ENCODE measurements around the gene PABPC1L.

Gene PABPC1L

DNA sequence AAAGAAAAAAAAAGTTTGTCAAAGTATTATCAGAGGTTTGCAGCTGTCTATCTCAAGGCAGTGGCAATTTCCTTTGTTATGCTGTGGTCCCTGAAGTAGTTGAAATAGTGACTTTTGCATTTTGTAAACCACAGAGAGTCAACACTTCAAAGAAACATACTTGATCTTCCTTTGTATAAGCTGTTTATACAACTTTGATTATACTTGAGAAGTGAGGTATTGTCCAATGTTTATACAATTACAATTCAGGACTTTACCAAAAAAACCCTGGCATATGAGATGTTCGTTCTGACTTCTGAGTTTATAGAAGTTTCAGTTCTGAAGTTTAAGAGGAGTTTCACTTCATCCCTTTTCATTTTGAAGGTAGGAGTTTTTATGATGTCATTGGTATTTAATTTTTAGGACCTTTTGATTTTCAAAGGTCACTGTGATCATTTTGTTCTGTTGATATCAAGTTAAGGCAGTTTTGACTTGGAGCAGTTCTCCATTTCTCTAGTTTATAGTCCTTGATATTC is 60.4 kb downstream of the PABPC1L start:
- DNase-seq = no peak

DNA sequence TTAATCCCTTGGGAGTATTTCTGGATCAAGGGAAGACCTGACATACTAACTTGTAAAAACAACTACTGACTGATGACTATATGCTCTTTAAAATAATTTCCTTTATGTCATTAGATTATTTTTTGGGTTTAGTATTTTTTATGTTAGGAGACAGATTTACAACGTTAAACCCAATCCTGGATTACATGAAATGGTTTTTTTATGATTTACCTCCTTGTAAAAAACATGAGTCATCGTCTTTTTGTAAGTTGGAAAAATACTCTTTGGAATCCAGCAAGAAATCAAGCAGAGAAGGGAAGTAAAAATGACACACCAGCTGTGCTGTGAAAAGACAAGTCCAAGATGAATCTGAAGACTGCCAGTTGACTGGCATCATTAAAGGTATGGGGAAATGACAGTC is 63.2 kb downstream of the PABPC1L start:
- no peak for DNase-seq

DNA sequence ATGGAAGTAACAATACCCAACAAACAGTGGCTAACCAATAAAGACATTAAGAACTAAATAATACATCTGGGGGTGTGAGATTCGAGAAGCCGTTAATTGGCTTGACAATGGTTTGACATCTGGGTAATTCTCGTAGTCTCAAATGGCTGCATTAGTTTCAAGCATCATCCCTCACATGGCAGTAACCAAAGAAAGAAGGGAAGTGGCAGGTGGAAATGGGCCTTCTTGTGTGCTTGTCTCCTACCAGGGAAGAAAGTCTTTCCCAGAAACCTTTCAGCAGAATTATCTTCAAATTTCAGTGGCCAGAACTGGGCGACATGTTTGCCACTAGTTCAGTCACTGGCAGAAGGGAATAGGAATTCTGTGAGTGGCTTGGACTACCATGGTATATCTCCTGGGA is 66.8 kb downstream of the PABPC1L start:
- no peak for DNase-seq

DNA sequence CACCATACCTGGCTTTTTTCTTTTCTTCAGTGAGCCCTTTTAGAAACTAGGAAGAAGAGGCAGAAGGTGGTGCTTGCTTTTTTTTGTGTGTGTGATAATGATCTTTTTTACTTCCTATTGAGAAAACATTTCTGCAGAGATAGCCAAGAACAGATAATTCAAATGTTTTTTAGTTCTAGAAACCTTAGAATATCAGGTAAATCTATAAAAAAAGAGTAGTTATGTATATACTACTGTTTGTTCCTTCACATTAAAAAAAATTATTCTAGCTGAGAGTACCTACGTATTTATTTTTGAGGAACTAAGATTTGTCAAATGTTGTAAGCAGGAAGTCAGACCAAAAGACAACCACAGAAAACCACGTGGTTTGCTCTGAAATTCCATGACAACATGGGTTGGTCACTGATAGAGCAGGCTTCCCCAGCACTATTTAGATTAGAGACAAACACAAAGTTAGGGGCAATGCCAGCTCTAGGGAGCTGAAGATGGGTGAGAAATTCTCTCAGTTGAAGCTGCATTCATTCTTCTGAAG is 69.3 kb downstream of the PABPC1L start:
- DNase-seq = peak; percentile 74

DNA sequence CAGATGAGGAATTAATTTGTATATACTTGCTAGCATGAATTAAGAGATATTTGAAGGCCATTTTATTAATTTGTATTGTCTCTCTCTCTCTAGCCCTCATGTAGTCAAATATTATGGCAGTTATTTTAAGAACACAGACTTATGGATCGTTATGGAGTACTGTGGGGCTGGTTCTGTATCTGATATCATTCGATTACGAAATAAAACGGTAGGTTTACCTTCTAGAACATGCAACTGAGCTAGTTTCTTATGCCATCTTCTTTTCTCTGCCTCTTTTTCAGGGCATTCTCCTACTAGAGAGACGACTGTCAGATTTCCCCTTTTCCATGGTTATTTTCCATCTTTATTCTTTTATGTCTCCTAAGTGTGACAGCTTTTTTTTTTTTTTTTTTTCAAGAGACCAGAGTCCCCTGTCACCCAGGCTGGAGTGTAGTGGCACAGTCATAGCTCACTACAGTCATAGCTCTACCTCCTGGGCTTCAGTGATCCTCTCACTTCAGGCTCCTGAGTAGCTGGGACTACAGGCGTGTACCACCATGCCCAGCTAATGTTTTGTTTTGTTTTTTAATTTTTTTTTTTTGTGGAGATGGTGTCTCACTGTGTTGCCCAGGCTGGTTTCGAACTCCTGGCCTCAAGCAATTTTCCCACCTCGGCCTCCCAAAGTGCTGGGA is 72.0 kb downstream of the PABPC1L start:
- no peak for DNase-seq

DNA sequence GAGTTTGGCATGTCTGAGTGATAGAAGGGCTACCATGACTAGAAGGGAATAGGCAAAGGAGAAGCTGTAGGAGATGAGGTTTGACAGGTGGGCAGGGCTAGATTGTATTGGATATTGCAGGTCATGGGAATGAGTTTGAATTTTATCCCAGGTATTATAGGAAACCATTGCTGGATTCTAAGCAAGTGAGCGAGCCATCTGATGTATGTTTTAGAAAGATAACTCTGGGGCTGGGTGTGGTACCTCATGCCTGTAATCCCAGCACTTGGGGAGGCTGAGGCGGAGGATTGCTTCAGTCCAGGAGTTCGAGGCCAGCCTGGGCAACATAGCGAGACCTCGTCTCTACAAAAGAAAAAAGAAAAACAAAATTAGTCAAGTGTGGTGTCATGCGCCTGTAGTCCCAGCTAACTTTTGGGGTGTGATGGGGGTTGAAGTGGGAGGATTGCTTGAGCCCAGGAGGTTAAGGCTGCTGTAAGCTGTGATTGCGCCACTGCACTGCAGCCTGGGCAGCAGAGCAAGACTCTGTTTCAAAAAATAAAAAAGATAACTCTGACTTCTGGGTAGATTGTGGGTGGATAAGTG is 73.3 kb downstream of the PABPC1L start:
- no peak for DNase-seq

DNA sequence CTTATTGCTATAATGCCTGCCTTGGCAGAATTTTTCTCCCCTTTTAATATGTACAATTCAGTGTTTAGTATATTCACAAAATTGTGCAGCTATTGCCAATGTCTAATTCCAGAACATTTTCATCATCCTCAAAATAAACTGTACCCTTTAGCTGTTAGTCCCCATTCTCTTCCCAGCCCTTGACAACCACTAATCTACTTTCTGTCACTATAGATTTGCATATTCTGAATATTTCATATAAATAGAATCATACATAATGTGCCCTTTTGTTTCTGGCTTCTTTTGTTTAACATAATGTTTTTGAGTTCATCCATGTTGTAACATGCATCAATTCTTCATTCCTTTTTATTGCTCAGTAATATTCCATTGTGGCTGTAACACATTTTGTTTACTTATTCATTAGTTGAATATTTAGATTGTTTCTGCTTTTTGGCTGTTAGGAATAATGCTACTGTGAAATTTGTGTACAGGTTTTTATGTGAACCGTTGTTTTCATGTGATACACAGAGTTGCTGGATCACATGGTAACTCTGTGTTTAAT is 78.8 kb downstream of the PABPC1L start:
- DNase-seq = no peak

Data from activated CD4-positive, alpha-beta T cell treated with anti-CD3 and anti-CD28 coated beads, Interleukin-2, Interleukin-6, amounts not matched to agents 100 ng/mL and 50 ng/mL, durations not matched to agents 16 hours and 8 hours (primary cell).